Neuronal stem cell (in vitro differentiated cells): ENCODE data around the gene LCN9.
A peak's percentile ranks its signal among the peaks of the same experiment; 100 is the strongest.

Source experiments
- DNase-seq: peaks from one replicate; pipeline ENCODE4 v3.0.0-alpha.2; 2013; ENCODE audit warnings: low spot score
- H2AFZ ChIP-seq: one replicate; pipeline ENCODE4 v1.6.1; 2013; ENCODE audit warnings: mild to moderate bottlenecking, low read length, inconsistent platforms
- H2AK5ac ChIP-seq: 2 replicates; pipeline ENCODE4 v1.6.1; 2013; ENCODE audit warnings: low read depth, mild to moderate bottlenecking, inconsistent platforms, low read length, moderate library complexity, mixed read lengths
- H2BK120ac ChIP-seq: 2 replicates; pipeline ENCODE4 v1.6.1; 2013; ENCODE audit warnings: low read depth, mild to moderate bottlenecking, inconsistent platforms, low read length, moderate library complexity, mixed read lengths
- H2BK12ac ChIP-seq: one replicate; pipeline ENCODE4 v1.6.1; 2013; ENCODE audit warnings: low read length, inconsistent platforms
- H2BK15ac ChIP-seq: 2 replicates; pipeline ENCODE4 v1.6.1; 2013; ENCODE audit warnings: mild to moderate bottlenecking, low read length, inconsistent platforms, mixed read lengths
- H2BK5ac ChIP-seq: one replicate; pipeline ENCODE4 v1.6.1; 2013; ENCODE audit warnings: inconsistent platforms, mild to moderate bottlenecking, low read length, moderate library complexity
- H3K14ac ChIP-seq: one replicate; pipeline ENCODE4 v1.6.1; 2013; ENCODE audit warnings: low read length, inconsistent platforms
- H3K18ac ChIP-seq: 2 replicates; pipeline ENCODE4 v1.6.1; 2013; ENCODE audit warnings: low read length, inconsistent platforms
- H3K23ac ChIP-seq: 2 replicates; pipeline ENCODE4 v1.6.1; 2013; ENCODE audit warnings: low read depth, mild to moderate bottlenecking, mixed read lengths, low read length, inconsistent platforms; ENCODE audit not compliant: poor library complexity
- H3K27ac ChIP-seq: replicated peaks from 3 replicates; pipeline ENCODE4 v1.5.1; 2013; ENCODE audit warnings: low read length, inconsistent platforms
- H3K27me3 ChIP-seq, 3 experiments: 2 replicates each; pipeline ENCODE4 v1.6.1; 2013; ENCODE audit warnings: low read length in 3 of 3, mild to moderate bottlenecking in 2 of 3, inconsistent platforms in 1 of 3, low read depth in 1 of 3, mixed read lengths in 1 of 3, moderate library complexity in 1 of 3; ENCODE audit not compliant: control insufficient read depth in 3 of 3, insufficient read depth in 3 of 3
- H3K36me3 ChIP-seq, 2 donors: replicated peaks in 1 of 2; 2 replicates each; pipeline ENCODE4 v1.6.1; 2013; ENCODE audit warnings: low read length in 2 of 2; ENCODE audit not compliant: control insufficient read depth in 2 of 2, insufficient read depth in 2 of 2
- H3K4ac ChIP-seq: 2 replicates; pipeline ENCODE4 v1.6.1; 2013; ENCODE audit warnings: inconsistent platforms, mild to moderate bottlenecking, low read length, moderate library complexity
- H3K4me1 ChIP-seq, 2 donors: 1 replicate in 1 of 2; 2 replicates in 1 of 2; pipeline ENCODE4 v1.6.1; 2013; ENCODE audit warnings: low read length in 2 of 2, low read depth in 1 of 2; ENCODE audit not compliant: control insufficient read depth in 2 of 2, insufficient read depth in 1 of 2
- H3K4me2 ChIP-seq: one replicate; pipeline ENCODE4 v1.6.1; 2013; ENCODE audit warnings: mild to moderate bottlenecking, low read length, inconsistent platforms; ENCODE audit not compliant: insufficient read depth, poor library complexity, severe bottlenecking
- H3K4me3 ChIP-seq, 2 donors: 2 replicates each; pipeline ENCODE4 v1.5.1; 2013; ENCODE audit warnings: low read length in 2 of 2, mild to moderate bottlenecking in 2 of 2, inconsistent platforms in 1 of 2, moderate library complexity in 1 of 2
- H3K79me1 ChIP-seq: one replicate; pipeline ENCODE4 v1.6.1; 2013; ENCODE audit warnings: low read depth, mild to moderate bottlenecking, inconsistent platforms, low read length, moderate library complexity
- H3K9ac ChIP-seq: one replicate; pipeline ENCODE4 v1.6.1; 2013; ENCODE audit warnings: mild to moderate bottlenecking, low read depth, low read length, inconsistent platforms; ENCODE audit not compliant: poor library complexity
- H3K9me3 ChIP-seq, 2 donors: replicated peaks in 1 of 2; 2 replicates each; pipeline versions ENCODE3 to v1.6.1; 2013; ENCODE audit warnings: low read length in 2 of 2, mild to moderate bottlenecking in 2 of 2, inconsistent platforms in 1 of 2, low read depth in 1 of 2, mixed read lengths in 1 of 2, moderate library complexity in 1 of 2; ENCODE audit not compliant: control insufficient read depth in 2 of 2, insufficient read depth in 1 of 2
- H4K8ac ChIP-seq: one replicate; pipeline ENCODE4 v1.6.1; 2013; ENCODE audit warnings: low read depth, mild to moderate bottlenecking, inconsistent platforms, low read length, moderate library complexity
- H4K91ac ChIP-seq: one replicate; pipeline ENCODE4 v1.6.1; 2013; ENCODE audit warnings: low read length, low read depth, mild to moderate bottlenecking, inconsistent platforms; ENCODE audit not compliant: poor library complexity
- WGBS, 2 donors: extraction: QIAGEN DNeasy Blood & Tissue Kit; methylation state at CpG; one replicate each; pipeline ENCODE4 v1.1.7; 2013; ENCODE audit warnings: missing lambda C conversion rate in 2 of 2, mixed read lengths in 1 of 2; ENCODE audit not compliant: insufficient read length in 2 of 2, insufficient replicate concordance in 1 of 2; ENCODE audit errors: extremely low coverage in 2 of 2; 5-methylcytosine and 5-hydroxymethylcytosine counted together

Gene LCN9

DNA sequence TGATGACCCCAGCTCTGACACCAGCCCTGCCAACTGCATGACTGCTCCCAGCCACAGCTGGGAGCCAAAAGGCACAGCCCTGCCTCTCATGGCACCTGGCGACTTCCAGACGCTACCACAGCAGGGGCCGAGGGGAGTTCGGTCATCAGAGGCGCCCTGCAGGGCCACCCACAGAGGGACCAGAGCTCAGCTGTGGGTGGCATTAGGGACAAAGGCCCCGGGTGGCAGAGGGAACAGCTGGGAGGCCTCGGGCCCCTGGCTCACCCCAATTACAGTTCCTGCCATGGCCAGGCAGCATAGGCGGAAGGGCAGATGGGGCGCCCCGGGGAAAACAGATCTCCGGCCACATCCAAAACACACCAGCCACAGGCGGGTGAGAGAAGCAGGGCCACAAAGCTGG, 32.5 kb downstream of the LCN9 start:
- H4K8ac ChIP-seq = no peak overlapping the region

DNA sequence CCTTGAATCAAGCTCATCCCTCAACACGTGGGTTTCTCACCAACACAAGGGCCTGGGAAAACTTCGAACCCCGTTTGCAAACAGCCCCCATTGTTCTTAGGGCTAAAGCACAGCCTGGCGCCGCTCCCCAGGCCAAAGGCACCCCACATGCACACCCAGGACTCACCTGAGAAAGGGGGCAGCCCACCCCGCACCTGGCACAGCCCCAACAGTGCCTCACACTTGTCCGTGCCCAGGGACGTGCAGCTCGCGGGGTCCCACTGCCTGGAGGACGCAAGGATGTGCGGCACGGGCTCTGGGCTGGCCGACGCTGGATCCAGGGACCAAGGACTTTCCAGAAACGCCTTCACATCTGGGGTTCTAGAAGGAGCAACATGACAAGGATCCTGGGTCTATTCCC, 33.3 kb downstream of the LCN9 start:
- H3K79me1 ChIP-seq = peaks cover 2% of the 10 kb centered on the region
- peak overlapping the region; percentile 82 for H4K8ac ChIP-seq
- H3K9me3 ChIP-seq = peaks cover 0 to 1% of the 10 kb centered on the region in 2 donors
- H4K91ac ChIP-seq = no peak overlapping the region
- peaks cover 0 to 40% (median 0%) of the 10 kb centered on the region in 3 experiments for H3K27me3 ChIP-seq
- H3K4me3 ChIP-seq = no peak overlapping the region
- no peak overlapping the region for H2BK12ac ChIP-seq
- no peak overlapping the region for H2BK120ac ChIP-seq
- no peaks in the 10 kb centered on the region for H3K36me3 ChIP-seq
- no peak overlapping the region for H3K4ac ChIP-seq
- no CpG with 5 or more reads among the region's 16 CpGs for WGBS, 2 donors
- H3K9ac ChIP-seq = no peak overlapping the region
- no peak overlapping the region for H2BK5ac ChIP-seq
- no peak overlapping the region for H3K27ac ChIP-seq
- H2AK5ac ChIP-seq = peak overlapping the region; percentile 95
- H3K14ac ChIP-seq = no peak overlapping the region
- DNase-seq = no peak
- no peak overlapping the region for H3K4me2 ChIP-seq
- no peak overlapping the region for H2AFZ ChIP-seq
- H3K23ac ChIP-seq = peak overlapping the region; percentile 73
- no peak overlapping the region for H3K18ac ChIP-seq
- no peak overlapping the region for H2BK15ac ChIP-seq
- peaks cover 0 to 9% of the 10 kb centered on the region in 2 donors for H3K4me1 ChIP-seq

More for the DNA sequence above, 32.5 kb downstream of the LCN9 start:
- H3K4me1 ChIP-seq = peaks cover 0 to 12% of the 10 kb centered on the region in 2 donors
- H2BK12ac ChIP-seq = peak overlapping the region; percentile 52
- DNase-seq = no peak
- H2BK5ac ChIP-seq = no peak overlapping the region
- no peak overlapping the region for H3K18ac ChIP-seq
- no peak overlapping the region for H2BK120ac ChIP-seq
- peak overlapping the region; percentile 95 for H2AK5ac ChIP-seq
- no peak overlapping the region for H2BK15ac ChIP-seq
- H3K14ac ChIP-seq = peak overlapping the region; percentile 65
- no peak overlapping the region for H2AFZ ChIP-seq
- no peak overlapping the region for H3K23ac ChIP-seq
- H3K4ac ChIP-seq = no peak overlapping the region
- H3K9ac ChIP-seq = no peak overlapping the region
- peak overlapping the region; percentile 24 for H4K91ac ChIP-seq
- H3K36me3 ChIP-seq = peaks cover 0 to 3% of the 10 kb centered on the region in 2 donors
- no peak overlapping the region for H3K4me2 ChIP-seq
- peaks cover 0 to 5% of the 10 kb centered on the region in 2 donors for H3K9me3 ChIP-seq
- peaks cover 2% of the 10 kb centered on the region for H3K79me1 ChIP-seq
- no peak overlapping the region for H3K4me3 ChIP-seq
- H3K27me3 ChIP-seq = peaks cover 0 to 39% (median 3%) of the 10 kb centered on the region in 3 experiments
- H3K27ac ChIP-seq = no peak overlapping the region
- WGBS, 2 donors = no CpG with 5 or more reads among the region's 12 CpGs

DNA sequence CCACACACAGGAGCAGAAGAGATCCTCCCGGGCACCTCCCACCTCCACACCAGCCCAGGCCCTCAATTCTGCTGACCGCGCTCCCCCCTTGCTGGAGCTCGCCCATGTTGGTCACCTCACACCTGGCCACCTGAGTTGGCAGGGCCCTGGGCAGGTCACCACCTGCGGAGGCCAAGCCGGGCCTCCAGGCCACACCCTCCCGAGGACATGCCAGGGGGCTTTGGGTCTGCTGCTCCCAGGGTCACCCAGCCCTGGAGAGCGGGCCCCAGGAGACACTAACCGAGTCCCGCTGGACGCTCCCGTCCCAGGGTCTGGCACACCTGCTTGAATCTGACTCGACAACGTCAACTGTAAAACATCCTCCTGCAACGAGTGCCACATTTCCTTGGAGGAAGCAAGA, 34.1 kb downstream of the LCN9 start:
- H3K27me3 ChIP-seq = peaks cover 0 to 40% (median 2%) of the 10 kb centered on the region in 3 experiments
- no CpG with 5 or more reads among the region's 15 CpGs for WGBS, 2 donors
- H3K18ac ChIP-seq = no peak overlapping the region
- no peak overlapping the region for H3K27ac ChIP-seq
- H2BK120ac ChIP-seq = no peak overlapping the region
- no peaks in the 10 kb centered on the region for H3K9me3 ChIP-seq
- H4K91ac ChIP-seq = no peak overlapping the region
- no peak overlapping the region for H2AFZ ChIP-seq
- no peak overlapping the region for H3K4me3 ChIP-seq
- H3K4ac ChIP-seq = no peak overlapping the region
- no peak overlapping the region for H3K23ac ChIP-seq
- no peaks in the 10 kb centered on the region for H3K36me3 ChIP-seq
- no peak overlapping the region for H3K4me2 ChIP-seq
- H3K9ac ChIP-seq = no peak overlapping the region
- H3K79me1 ChIP-seq = peaks cover 1% of the 10 kb centered on the region
- DNase-seq = no peak
- H4K8ac ChIP-seq = no peak overlapping the region
- no peak overlapping the region for H2BK5ac ChIP-seq
- no peak overlapping the region for H2BK12ac ChIP-seq
- no peak overlapping the region for H2BK15ac ChIP-seq
- no peak overlapping the region for H2AK5ac ChIP-seq
- no peak overlapping the region for H3K14ac ChIP-seq
- peaks cover 0 to 8% of the 10 kb centered on the region in 2 donors for H3K4me1 ChIP-seq

DNA sequence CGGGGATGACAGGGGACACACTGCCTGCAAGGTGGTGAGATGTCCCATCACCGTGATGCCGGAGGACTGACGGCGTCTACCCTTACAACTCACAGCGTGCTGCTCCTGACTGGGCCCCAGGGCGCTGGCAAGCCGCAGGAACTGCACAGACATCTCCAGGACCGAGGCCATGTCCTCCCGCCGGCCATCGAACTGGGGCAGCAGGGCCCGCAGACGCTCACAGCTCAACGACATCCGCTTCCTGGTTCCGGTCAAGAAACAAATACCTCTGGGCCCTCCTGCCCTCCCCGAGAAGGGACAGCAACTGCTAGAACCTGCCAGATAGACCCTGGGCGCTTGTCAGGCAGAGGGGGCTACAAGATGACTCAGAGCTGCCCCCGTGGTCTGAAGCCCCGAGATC, 35.1 kb downstream of the LCN9 start:
- WGBS, 2 donors = no CpG with 5 or more reads among the region's 21 CpGs
- no peak overlapping the region for H2BK120ac ChIP-seq
- no peak for DNase-seq
- no peaks in the 10 kb centered on the region for H3K79me1 ChIP-seq
- no peak overlapping the region for H4K8ac ChIP-seq
- peaks cover 0 to 43% (median 11%) of the 10 kb centered on the region in 3 experiments for H3K27me3 ChIP-seq
- H3K27ac ChIP-seq = no peak overlapping the region
- no peak overlapping the region for H3K4ac ChIP-seq
- H2BK12ac ChIP-seq = no peak overlapping the region
- no peak overlapping the region for H2AFZ ChIP-seq
- peak overlapping the region; percentile 85 for H2BK15ac ChIP-seq
- no peak overlapping the region for H3K4me3 ChIP-seq
- H4K91ac ChIP-seq = no peak overlapping the region
- H3K18ac ChIP-seq = no peak overlapping the region
- no peak overlapping the region for H2BK5ac ChIP-seq
- H3K14ac ChIP-seq = no peak overlapping the region
- H3K23ac ChIP-seq = peak overlapping the region; percentile 94
- peak overlapping the region; percentile 97 for H2AK5ac ChIP-seq
- no peaks in the 10 kb centered on the region for H3K9me3 ChIP-seq
- no peaks in the 10 kb centered on the region for H3K36me3 ChIP-seq
- no peaks in the 10 kb centered on the region for H3K4me1 ChIP-seq
- peak overlapping the region; percentile 70 for H3K9ac ChIP-seq
- no peak overlapping the region for H3K4me2 ChIP-seq
